K562 (cell line): Measurements from ENCODE around the gene MERTK. TPM values are rescaled to one million over a fixed set of nuclear protein-coding genes. Genes with fewer than 3 reads are reported as not detected.

Source experiments
- BCLAF1 ChIP-seq, 2 experiments: fragments of 450-650 bp in 1 of 2; IDR thresholded peaks; 2 replicates each; pipeline ENCODE4 v1.6.1; 2011 to 2017; ENCODE audit warnings: low read depth in 2 of 2, antibody characterized with exemption in 1 of 2, borderline replicate concordance in 1 of 2, low read length in 1 of 2, mild to moderate bottlenecking in 1 of 2, mixed read lengths in 1 of 2; ENCODE audit not compliant: control insufficient read depth in 1 of 2
- GATAD2A ChIP-seq: fragments of 450-650 bp; IDR thresholded peaks from 2 replicates; pipeline ENCODE4 v1.6.1; 2017
- ILF3 ChIP-seq: fragments of 450-650 bp; IDR thresholded peaks from 2 replicates; pipeline ENCODE4 v1.6.1; 2018; ENCODE audit warnings: antibody characterized with exemption, mild to moderate bottlenecking, moderate library complexity, borderline replicate concordance
- JUND ChIP-seq, 2 experiments: IDR thresholded peaks; 2 replicates in 1 of 2; 3 replicates in 1 of 2; pipeline ENCODE4 v1.6.1; 2011; ENCODE audit warnings: borderline replicate concordance in 2 of 2, low read depth in 2 of 2, low read length in 2 of 2, improper control_type of control experiment in 1 of 2, missing biosample characterization in 1 of 2, missing genetic modification characterization in 1 of 2, missing genetic modification reagents in 1 of 2
- L3MBTL2 ChIP-seq: fragments of 450-650 bp; IDR thresholded peaks from 2 replicates; pipeline ENCODE4 v1.6.1; 2016; ENCODE audit warnings: mild to moderate bottlenecking, moderate library complexity
- MAFG ChIP-seq: fragments of 450-650 bp; conservative IDR thresholded peaks from 2 replicates; pipeline ENCODE4 v1.6.1; 2016; ENCODE audit warnings: missing genetic modification characterization, missing compliant biosample characterization
- MBD2 ChIP-seq: sonication (generic); IDR thresholded peaks from 2 replicates; pipeline ENCODE4 v1.6.1; 2016; ENCODE audit warnings: low read depth, borderline replicate concordance
- MTA1 ChIP-seq: fragments of 450-650 bp; IDR thresholded peaks from 2 replicates; pipeline ENCODE4 v1.6.1; 2017; ENCODE audit warnings: borderline replicate concordance
- PHB ChIP-seq: fragments of 250-450 bp; sonication (Bioruptor Pico); IDR thresholded peaks from 2 replicates; pipeline ENCODE4 v1.5.0; 2021
- PRPF4 ChIP-seq: fragments of 200-400 bp; formaldehyde crosslinking; IDR thresholded peaks from one replicate; pipeline ENCODE4 v1.6.1; 2017; ENCODE audit warnings: low read length, low read depth, mild to moderate bottlenecking; ENCODE audit not compliant: insufficient read depth, poor library complexity, severe bottlenecking
- SRSF7 ChIP-seq: fragments of 200-400 bp; formaldehyde crosslinking; optimal IDR thresholded peaks from 2 replicates; pipeline ENCODE3; 2017; ENCODE audit warnings: mild to moderate bottlenecking, low read depth, low read length
- TFE3 ChIP-seq: fragments of 450-650 bp; formaldehyde crosslinking; IDR thresholded peaks from 2 replicates; pipeline ENCODE4 v1.4.0; 2020; ENCODE audit warnings: mild to moderate bottlenecking, mixed read lengths
- polyA plus RNA-seq, 8 experiments: library from polyadenylated mRNA; depleted of rRNA in 4 of 8; stranded (reverse) in 5 of 8; unstranded in 3 of 8; fragments of >200 nt; fragmentation: Nextera tagmentation in 2 of 8; fragmentation: Illumina TruSeq in 1 of 8; extraction: Ambion mirVana in 2 of 8; extraction: Trizol in 1 of 8; gene quantifications; 2 replicates each; pipeline versions ENCODE4 v1.2.1 to v1.2.3, GENCODE V29; 2011 to 2014; ENCODE audit warnings: inconsistent platforms in 1 of 8, missing spikeins in 1 of 8
- total RNA-seq, 7 experiments: library from RNA; depleted of rRNA in 6 of 7; stranded (reverse); fragments of >200 nt in 6 of 7; fragmentation: Illumina TruSeq in 2 of 7; extraction: Trizol in 2 of 7; gene quantifications; 2 replicates each; pipeline versions ENCODE4 v1.2.1 to v1.2.3, GENCODE V29; 2011 to 2021; ENCODE audit warnings: low replicate concordance in 1 of 7
- TF ChIP-seq, protein P1 (sequence below): fragments of 450-650 bp; IDR thresholded peaks from 2 replicates; pipeline ENCODE4 v1.6.1; 2016; ENCODE audit warnings: low read depth
- TF ChIP-seq, protein P2 (sequence below): sonication (generic); formaldehyde crosslinking; IDR thresholded peaks from 2 replicates; pipeline ENCODE4 v1.8.0; 2022; ENCODE audit warnings: mild to moderate bottlenecking, missing genetic modification reagents

MERTK gene
- total and polyA plus RNA-seq, 9 of the 15 experiments (the other 6 are each of a cell fraction or from before 2014, with no cell fraction given): 0.23 to 1.6 (median 0.74) TPM

DNA sequence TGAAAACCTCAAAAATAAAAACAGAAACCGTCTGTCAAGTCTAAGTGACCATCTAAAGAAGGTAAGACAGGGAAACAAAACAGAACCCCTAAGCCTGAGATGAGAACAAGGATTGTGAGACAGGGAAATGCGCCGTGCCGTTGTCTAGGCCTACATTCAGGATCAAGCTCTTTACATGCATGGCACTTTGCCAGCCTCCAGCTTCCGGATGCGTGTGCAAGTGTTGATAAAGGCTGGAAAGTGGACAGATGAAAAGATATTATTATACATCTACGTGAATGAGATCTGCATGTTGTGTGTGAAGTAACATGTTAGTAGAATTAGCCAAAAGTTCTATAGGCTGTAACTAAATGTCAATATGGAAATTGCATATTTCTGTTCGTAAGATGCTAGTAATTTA, 128.1 kb downstream of the MERTK start (continued):
- TF ChIP-seq, protein P1, sequence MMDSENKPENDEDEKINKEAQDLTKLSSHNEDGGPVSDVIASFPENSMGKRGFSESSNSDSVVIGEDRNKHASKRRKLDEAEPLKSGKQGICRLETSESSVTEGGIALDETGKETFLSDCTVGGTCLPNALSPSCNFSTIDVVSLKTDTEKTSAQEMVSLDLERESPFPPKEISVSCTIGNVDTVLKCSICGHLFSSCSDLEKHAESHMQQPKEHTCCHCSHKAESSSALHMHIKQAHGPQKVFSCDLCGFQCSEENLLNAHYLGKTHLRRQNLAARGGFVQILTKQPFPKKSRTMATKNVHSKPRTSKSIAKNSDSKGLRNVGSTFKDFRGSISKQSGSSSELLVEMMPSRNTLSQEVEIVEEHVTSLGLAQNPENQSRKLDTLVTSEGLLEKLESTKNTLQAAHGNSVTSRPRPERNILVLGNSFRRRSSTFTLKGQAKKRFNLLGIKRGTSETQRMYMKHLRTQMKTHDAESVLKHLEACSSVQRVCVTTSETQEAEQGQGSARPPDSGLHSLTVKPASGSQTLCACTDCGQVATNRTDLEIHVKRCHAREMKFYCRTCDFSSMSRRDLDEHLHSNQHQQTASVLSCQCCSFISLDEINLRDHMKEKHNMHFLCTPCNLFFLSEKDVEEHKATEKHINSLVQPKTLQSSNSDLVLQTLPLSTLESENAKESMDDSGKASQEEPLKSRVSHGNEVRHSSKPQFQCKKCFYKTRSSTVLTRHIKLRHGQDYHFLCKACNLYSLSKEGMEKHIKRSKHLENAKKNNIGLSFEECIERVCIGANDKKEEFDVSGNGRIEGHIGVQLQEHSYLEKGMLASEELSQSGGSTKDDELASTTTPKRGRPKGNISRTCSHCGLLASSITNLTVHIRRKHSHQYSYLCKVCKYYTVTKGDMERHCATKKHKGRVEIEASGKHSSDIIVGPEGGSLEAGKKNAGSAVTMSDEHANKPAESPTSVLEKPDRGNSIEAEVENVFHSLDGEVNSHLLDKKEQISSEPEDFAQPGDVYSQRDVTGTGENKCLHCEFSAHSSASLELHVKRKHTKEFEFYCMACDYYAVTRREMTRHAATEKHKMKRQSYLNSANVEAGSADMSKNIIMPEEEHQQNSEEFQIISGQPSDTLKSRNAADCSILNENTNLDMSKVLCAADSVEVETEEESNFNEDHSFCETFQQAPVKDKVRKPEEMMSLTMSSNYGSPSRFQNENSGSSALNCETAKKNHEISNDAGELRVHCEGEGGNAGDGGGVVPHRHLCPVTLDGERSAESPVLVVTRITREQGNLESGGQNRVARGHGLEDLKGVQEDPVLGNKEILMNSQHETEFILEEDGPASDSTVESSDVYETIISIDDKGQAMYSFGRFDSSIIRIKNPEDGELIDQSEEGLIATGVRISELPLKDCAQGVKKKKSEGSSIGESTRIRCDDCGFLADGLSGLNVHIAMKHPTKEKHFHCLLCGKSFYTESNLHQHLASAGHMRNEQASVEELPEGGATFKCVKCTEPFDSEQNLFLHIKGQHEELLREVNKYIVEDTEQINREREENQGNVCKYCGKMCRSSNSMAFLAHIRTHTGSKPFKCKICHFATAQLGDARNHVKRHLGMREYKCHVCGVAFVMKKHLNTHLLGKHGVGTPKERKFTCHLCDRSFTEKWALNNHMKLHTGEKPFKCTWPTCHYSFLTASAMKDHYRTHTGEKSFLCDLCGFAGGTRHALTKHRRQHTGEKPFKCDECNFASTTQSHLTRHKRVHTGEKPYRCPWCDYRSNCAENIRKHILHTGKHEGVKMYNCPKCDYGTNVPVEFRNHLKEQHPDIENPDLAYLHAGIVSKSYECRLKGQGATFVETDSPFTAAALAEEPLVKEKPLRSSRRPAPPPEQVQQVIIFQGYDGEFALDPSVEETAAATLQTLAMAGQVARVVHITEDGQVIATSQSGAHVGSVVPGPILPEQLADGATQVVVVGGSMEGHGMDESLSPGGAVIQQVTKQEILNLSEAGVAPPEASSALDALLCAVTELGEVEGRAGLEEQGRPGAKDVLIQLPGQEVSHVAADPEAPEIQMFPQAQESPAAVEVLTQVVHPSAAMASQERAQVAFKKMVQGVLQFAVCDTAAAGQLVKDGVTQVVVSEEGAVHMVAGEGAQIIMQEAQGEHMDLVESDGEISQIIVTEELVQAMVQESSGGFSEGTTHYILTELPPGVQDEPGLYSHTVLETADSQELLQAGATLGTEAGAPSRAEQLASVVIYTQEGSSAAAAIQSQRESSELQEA: no peak
- 0 out of 2 replicates have a peak, but pooled peaks have one; percentile 21 for TF ChIP-seq MTA1
- TF ChIP-seq MAFG (tag): no peak
- TF ChIP-seq TFE3: no peak
- TF ChIP-seq MBD2: no peak
- TF ChIP-seq PHB (CRISPR knock-in tag): no peak
- TF ChIP-seq PRPF4: no peak
- TF ChIP-seq, protein P2, sequence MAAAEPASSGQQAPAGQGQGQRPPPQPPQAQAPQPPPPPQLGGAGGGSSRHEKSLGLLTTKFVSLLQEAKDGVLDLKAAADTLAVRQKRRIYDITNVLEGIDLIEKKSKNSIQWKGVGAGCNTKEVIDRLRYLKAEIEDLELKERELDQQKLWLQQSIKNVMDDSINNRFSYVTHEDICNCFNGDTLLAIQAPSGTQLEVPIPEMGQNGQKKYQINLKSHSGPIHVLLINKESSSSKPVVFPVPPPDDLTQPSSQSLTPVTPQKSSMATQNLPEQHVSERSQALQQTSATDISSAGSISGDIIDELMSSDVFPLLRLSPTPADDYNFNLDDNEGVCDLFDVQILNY: no peak
- no peak for TF ChIP-seq BCLAF1 (IDR thresholded peaks at IDR 0.05; ENCODE audit: borderline replicate concordance in 1 of 2, control insufficient read depth in 1 of 2, low read depth in 2 of 2, low read length in 1 of 2)
- TF ChIP-seq L3MBTL2: peak; percentile 33; the same call in 1 of the 2 replicates
- TF ChIP-seq ILF3: no peak
- TF ChIP-seq SRSF7: no peak
- peak; percentile 62; the same call in 1 of the 2 replicates for TF ChIP-seq JUND (IDR thresholded peaks at IDR 0.05; ENCODE audit: borderline replicate concordance, low read depth, low read length)
- peak; percentile 76; the same call in 2 of the 3 replicates for TF ChIP-seq JUND (tag; IDR thresholded peaks at IDR 0.05; ENCODE audit: borderline replicate concordance, low read depth, low read length)
- TF ChIP-seq GATAD2A: 0 out of 2 replicates have a peak, but pooled peaks have one; percentile 10
